ENCODE measurements around the gene SNX17.
A peak's percentile ranks its signal among the peaks of the same experiment; 100 is the strongest.

The SNX17 gene

GRCh38 chr2:27408601-27409320 lies 38.3 kb downstream of the SNX17 start:
- peak; percentile 8; the same call in 1 of the 2 replicates for TF ChIP-seq CTCF (conservative IDR thresholded peaks at IDR 0.05)
- no peak for TF ChIP-seq ZFX (IDR thresholded peaks at IDR 0.05)
- peak overlapping the region; percentile 99 for H3K27ac ChIP-seq

- peak within 1 kb of the TSS; percentile 99 for H3K27ac ChIP-seq
- TF ChIP-seq CTCF (conservative IDR thresholded peaks at IDR 0.05) (no peak), ZFX (IDR thresholded peaks at IDR 0.05) (peak; percentile 79)
Measured at GRCh38 chr2:27409321-27410073, 39.1 kb downstream of the SNX17 start, which contains the start of gene PPM1G. TSS of gene PPM1G (minus strand) at chr2:27409591. CDS start at chr2:27409422, 169 bp downstream.

GRCh38 chr2:27412419-27413152 lies 42.2 kb downstream of the SNX17 start:
- TF ChIP-seq ZFX (IDR thresholded peaks at IDR 0.05), result no peak
- TF ChIP-seq CTCF (conservative IDR thresholded peaks at IDR 0.05), result no peak
- no peak overlapping the region for H3K27ac ChIP-seq

GRCh38 chr2:27416151-27416550 lies 45.7 kb downstream of the SNX17 start:
- no peak overlapping the region for H3K27ac ChIP-seq
- TF ChIP-seq CTCF (conservative IDR thresholded peaks at IDR 0.05) (no peak), ZFX (IDR thresholded peaks at IDR 0.05) (no peak)

GRCh38 chr2:27420996-27421395 lies 50.6 kb downstream of the SNX17 start:
- TF ChIP-seq CTCF (conservative IDR thresholded peaks at IDR 0.05), result no peak
- no peak for TF ChIP-seq ZFX (IDR thresholded peaks at IDR 0.05)
- peak overlapping the region; percentile 69 for H3K27ac ChIP-seq

GRCh38 chr2:27421660-27422250 lies 51.3 kb downstream of the SNX17 start:
- TF ChIP-seq ZFX (IDR thresholded peaks at IDR 0.05) (no peak), CTCF (conservative IDR thresholded peaks at IDR 0.05) (no peak)
- peak overlapping the region; percentile 30 for H3K27ac ChIP-seq

Measured in C4-2B (cell line).